CD14-positive monocyte (primary cell): ENCODE measurements around the gene TAGLN3. TPM values are rescaled to one million over a fixed set of nuclear protein-coding genes. Genes with fewer than 3 reads are reported as not detected.
A peak's percentile ranks its signal among the peaks of the same experiment; 100 is the strongest.

Source experiments
- DNase-seq, 3 donors: peaks; one replicate each; pipeline ENCODE4 v3.0.0-alpha.2; 2011 to 2022
- H2AFZ ChIP-seq: 2 replicates; pipeline ENCODE4 v1.6.0; 2012; ENCODE audit warnings: mild to moderate bottlenecking, low read depth, low read length, inconsistent platforms; ENCODE audit not compliant: insufficient read depth, poor library complexity, severe bottlenecking
- H3K27ac ChIP-seq, 2 donors: 1 replicate in 1 of 2; 2 replicates in 1 of 2; pipeline ENCODE4 v1.5.1; 2012 to 2013; ENCODE audit warnings: low read length in 2 of 2, control low read depth in 1 of 2, inconsistent platforms in 1 of 2, low read depth in 1 of 2, mild to moderate bottlenecking in 1 of 2
- H3K27me3 ChIP-seq, 2 donors: one replicate each; pipeline versions ENCODE4 v1.6.0 to v1.6.1; 2011 to 2013; ENCODE audit warnings: low read length in 2 of 2; ENCODE audit not compliant: control insufficient read depth in 2 of 2, insufficient read depth in 2 of 2
- H3K36me3 ChIP-seq, 2 donors: replicated peaks in 1 of 2; 1 replicate in 1 of 2; 2 replicates in 1 of 2; pipeline versions ENCODE4 v1.5.1 to v1.6.1; 2012 to 2013; ENCODE audit warnings: low read length in 2 of 2, control low read depth in 1 of 2, inconsistent platforms in 1 of 2, mild to moderate bottlenecking in 1 of 2; ENCODE audit not compliant: insufficient read depth in 2 of 2, control insufficient read depth in 1 of 2
- H3K4me1 ChIP-seq, 2 donors: 1 replicate in 1 of 2; 2 replicates in 1 of 2; pipeline versions ENCODE4 v1.5.1 to v1.6.1; 2012 to 2013; ENCODE audit warnings: low read length in 2 of 2, control low read depth in 1 of 2, inconsistent platforms in 1 of 2, mild to moderate bottlenecking in 1 of 2, moderate library complexity in 1 of 2; ENCODE audit not compliant: insufficient read depth in 2 of 2, control insufficient read depth in 1 of 2
- H3K4me2 ChIP-seq: replicated peaks from 2 replicates; pipeline ENCODE3; 2012; ENCODE audit warnings: low read length, moderate library complexity, mild to moderate bottlenecking; ENCODE audit not compliant: poor library complexity, severe bottlenecking; ENCODE audit errors: extremely low read depth
- H3K4me3 ChIP-seq, 3 experiments: fragments of 200-600 bp in 1 of 3; sonication (generic) in 1 of 3; replicated peaks in 1 of 3; 1 replicate in 2 of 3; 2 replicates in 1 of 3; pipeline ENCODE4 v1.5.1; 2011 to 2013; ENCODE audit warnings: low read length in 3 of 3, mild to moderate bottlenecking in 3 of 3, control low read depth in 2 of 3, low read depth in 2 of 3, inconsistent platforms in 1 of 3, moderate library complexity in 1 of 3
- H3K79me2 ChIP-seq: 2 replicates; pipeline ENCODE4 v1.6.0; 2012; ENCODE audit warnings: mild to moderate bottlenecking, control low read depth, inconsistent platforms, low read length, moderate library complexity; ENCODE audit not compliant: insufficient read depth
- H3K9ac ChIP-seq: 2 replicates; pipeline ENCODE4 v1.6.0; 2017; ENCODE audit warnings: low read length, mild to moderate bottlenecking; ENCODE audit not compliant: insufficient read depth, poor library complexity, severe bottlenecking
- H3K9me3 ChIP-seq, 2 donors: replicated peaks in 1 of 2; 1 replicate in 1 of 2; 2 replicates in 1 of 2; pipeline versions ENCODE4 v1.5.1 to v1.6.1; 2012 to 2013; ENCODE audit warnings: low read length in 2 of 2, control low read depth in 1 of 2; ENCODE audit not compliant: control insufficient read depth in 1 of 2, insufficient read depth in 1 of 2
- H4K20me1 ChIP-seq: 2 replicates; pipeline ENCODE4 v1.6.0; 2012; ENCODE audit warnings: mild to moderate bottlenecking, low read length, control low read depth, moderate library complexity; ENCODE audit not compliant: insufficient read depth
- H3K27ac Mint-ChIP-seq, 7 donors: one replicate each; pipeline ENCODE4 v1.8.0; 2020; ENCODE audit warnings: mild to moderate bottlenecking in 7 of 7, mixed read lengths in 7 of 7, moderate library complexity in 6 of 7, inconsistent platforms in 2 of 7
- H3K27me3 Mint-ChIP-seq, 3 donors: one replicate each; pipeline ENCODE4 v1.8.0; 2021 to 2022; ENCODE audit warnings: low read depth in 3 of 3, mild to moderate bottlenecking in 3 of 3, mixed read lengths in 3 of 3, moderate library complexity in 3 of 3, inconsistent platforms in 1 of 3
- H3K36me3 Mint-ChIP-seq, 2 donors: one replicate each; pipeline ENCODE4 v1.8.0; 2020; ENCODE audit warnings: mixed read lengths in 2 of 2, inconsistent platforms in 1 of 2, mild to moderate bottlenecking in 1 of 2
- H3K4me1 Mint-ChIP-seq: one replicate; pipeline ENCODE4 v1.8.0; 2020; ENCODE audit warnings: mild to moderate bottlenecking, mixed read lengths
- H3K4me3 Mint-ChIP-seq, 2 donors: one replicate each; pipeline ENCODE4 v1.8.0; 2020; ENCODE audit warnings: mild to moderate bottlenecking in 2 of 2, mixed read lengths in 2 of 2, moderate library complexity in 1 of 2
- H3K9me3 Mint-ChIP-seq, 7 donors: one replicate each; pipeline ENCODE4 v1.8.0; 2020 to 2022; ENCODE audit warnings: mixed read lengths in 7 of 7, mild to moderate bottlenecking in 6 of 7, moderate library complexity in 6 of 7, inconsistent platforms in 2 of 7
- CTCF ChIP-seq: fragments of 200-600 bp; IDR thresholded peaks from one replicate; pipeline ENCODE4 v1.8.0; 2022; ENCODE audit warnings: antibody characterized with exemption, mild to moderate bottlenecking
- WGBS: methylation state at CpG from one replicate; pipeline ENCODE4 v1.1.5; 2013; ENCODE audit warnings: missing lambda C conversion rate; ENCODE audit not compliant: insufficient coverage; 5-methylcytosine and 5-hydroxymethylcytosine counted together
- intact Hi-C, 2 donors: fragments of 100-400 bp; cut with micrococcal nuclease; formaldehyde crosslinking; loops; one replicate each; pipeline versions ENCODE4 v1.15.0 to v1.15.1; 2023
- polyA plus RNA-seq, 3 donors: library from polyadenylated mRNA; depleted of rRNA in 1 of 3; unstranded in 2 of 3; stranded (reverse) in 1 of 3; fragments of 300-500 nt in 2 of 3; fragments of >200 nt in 1 of 3; fragmentation: Illumina TruSeq in 2 of 3; gene quantifications; 1 replicate in 2 of 3; 2 replicates in 1 of 3; pipeline ENCODE4 v1.2.3, GENCODE V29; 2012 to 2021

Gene TAGLN3
- polyA plus RNA-seq, 3 donors = not detected

GRCh38 chr3:111967068-111967467, 31.7 kb upstream of the TAGLN3 start:
- peak in 2 of 3 donors; percentile 8 to 49 for DNase-seq
- no peaks in the 10 kb centered on the region for H3K79me2 ChIP-seq
- H3K9ac ChIP-seq = no peak overlapping the region
- Mint-ChIP-seq H3K4me1 (peaks cover 8% of the 10 kb centered on the region), H3K27me3 (peaks cover 0 to 3% (median 2%) of the 10 kb centered on the region in 3 donors), H3K36me3 (no peaks in the 10 kb centered on the region), H3K9me3 (no peaks in the 10 kb centered on the region), H3K4me3 (no peak overlapping the region), H3K27ac (no peak overlapping the region)
- H3K9me3 ChIP-seq = no peaks in the 10 kb centered on the region
- no peak for TF ChIP-seq CTCF
- no peak overlapping the region for H2AFZ ChIP-seq
- peaks cover 3 to 7% of the 10 kb centered on the region in 2 donors for H3K4me1 ChIP-seq
- no peak overlapping the region for H3K4me2 ChIP-seq
- H3K27ac ChIP-seq = no peak overlapping the region
- no peak overlapping the region for H3K4me3 ChIP-seq
- WGBS = 21% methylated on average over 2 of the region's 3 CpGs
- H3K27me3 ChIP-seq = no peaks in the 10 kb centered on the region
- intact Hi-C loops = loop anchor here (2.0 to 10.0 kb wide), 2 partner anchors 72 to 250 kb away; no protein-coding TSS in a partner anchor
- H3K36me3 ChIP-seq = no peaks in the 10 kb centered on the region
- no peaks in the 10 kb centered on the region for H4K20me1 ChIP-seq

- Mint-ChIP-seq H3K9me3 (no peaks in the 10 kb centered on the region), H3K36me3 (no peaks in the 10 kb centered on the region), H3K4me1 (peaks cover 8% of the 10 kb centered on the region), H3K4me3 (peak overlapping the region in 1 of 2 donors; percentile 52), H3K27me3 (peaks cover 0 to 2% (median 1%) of the 10 kb centered on the region in 3 donors), H3K27ac (no peak overlapping the region)
- H3K4me3 ChIP-seq = no peak overlapping the region
- H3K4me2 ChIP-seq = peak overlapping the region; percentile 33
- H2AFZ ChIP-seq = no peak overlapping the region
- H3K27ac ChIP-seq = no peak overlapping the region
- H3K4me1 ChIP-seq = peaks cover 3 to 7% of the 10 kb centered on the region in 2 donors
- no peaks in the 10 kb centered on the region for H4K20me1 ChIP-seq
- intact Hi-C loops = loop anchor here (2.0 to 10.0 kb wide), 2 partner anchors 73 to 251 kb away; no protein-coding TSS in a partner anchor
- H3K9me3 ChIP-seq = no peaks in the 10 kb centered on the region
- H3K36me3 ChIP-seq = no peaks in the 10 kb centered on the region
- H3K27me3 ChIP-seq = no peaks in the 10 kb centered on the region
- H3K9ac ChIP-seq = no peak overlapping the region
- peak; percentile 63 to 84 (median 80) for DNase-seq
- peak; percentile 93 for TF ChIP-seq CTCF
- no peaks in the 10 kb centered on the region for H3K79me2 ChIP-seq
- WGBS = 0% methylated on average over 7 of the region's 8 CpGs
Observed at GRCh38 chr3:111967651-111968274, 31.0 kb upstream of the TAGLN3 start.
